IgD-negative memory B cell (primary cell): Measurements from ENCODE around the gene MCC. TPM values are rescaled to one million over a fixed set of nuclear protein-coding genes. Genes with fewer than 3 reads are reported as not detected.

ENCODE experiments used
- H3K27ac Mint-ChIP-seq, 3 donors: one replicate each; pipeline ENCODE4 v1.8.0; 2020 to 2022; ENCODE audit warnings: mild to moderate bottlenecking in 3 of 3, mixed read lengths in 3 of 3, moderate library complexity in 1 of 3
- H3K27me3 Mint-ChIP-seq: one replicate; pipeline ENCODE4 v1.8.0; 2021; ENCODE audit warnings: mixed read lengths
- H3K36me3 Mint-ChIP-seq: one replicate; pipeline ENCODE4 v1.8.0; 2020; ENCODE audit warnings: mild to moderate bottlenecking, mixed read lengths
- H3K4me1 Mint-ChIP-seq, 3 donors: one replicate each; pipeline ENCODE4 v1.8.0; 2020 to 2022; ENCODE audit warnings: mixed read lengths in 3 of 3, mild to moderate bottlenecking in 1 of 3
- H3K4me3 Mint-ChIP-seq, 4 donors: one replicate each; pipeline ENCODE4 v1.8.0; 2020 to 2022; ENCODE audit warnings: mild to moderate bottlenecking in 4 of 4, mixed read lengths in 4 of 4, moderate library complexity in 3 of 4
- H3K9me3 Mint-ChIP-seq, 3 donors: one replicate each; pipeline ENCODE4 v1.8.0; 2020 to 2021; ENCODE audit warnings: mixed read lengths in 3 of 3, mild to moderate bottlenecking in 1 of 3
- polyA plus RNA-seq: library from polyadenylated mRNA; unstranded; fragments of 300-500 nt; fragmentation: Illumina TruSeq; gene quantifications from one replicate; pipeline ENCODE4 v1.2.3, GENCODE V29; 2021

The MCC gene
- polyA plus RNA-seq, 1 donor from 2014 or later = 0.40 TPM

- Mint-ChIP-seq H3K36me3 (no peaks in the 10 kb centered on the region), H3K4me3 (no peak overlapping the region), H3K27ac (no peak overlapping the region), H3K4me1 (peaks cover 0 to 5% (median 0%) of the 10 kb centered on the region in 3 donors), H3K9me3 (peaks cover 0 to 2% (median 0%) of the 10 kb centered on the region in 3 donors), H3K27me3 (peaks cover 3% of the 10 kb centered on the region)
Measured at GRCh38 chr5:113317636-113318035, 170.6 kb downstream of the MCC start.

GRCh38 chr5:113311301-113311700 lies 177.0 kb downstream of the MCC start:
- H3K4me1 Mint-ChIP-seq = no peaks in the 10 kb centered on the region
- H3K36me3 Mint-ChIP-seq = no peaks in the 10 kb centered on the region
- H3K27ac Mint-ChIP-seq = no peak overlapping the region
- peaks cover 0 to 1% (median 0%) of the 10 kb centered on the region in 3 donors for H3K9me3 Mint-ChIP-seq
- H3K27me3 Mint-ChIP-seq = peaks cover 12% of the 10 kb centered on the region
- peak overlapping the region in 1 of 4 donors; percentile 26 for H3K4me3 Mint-ChIP-seq

GRCh38 chr5:113302120-113302519 lies 186.1 kb downstream of the MCC start:
- Mint-ChIP-seq H3K9me3 (peaks cover 0 to 1% (median 0%) of the 10 kb centered on the region in 3 donors), H3K4me3 (no peak overlapping the region), H3K36me3 (no peaks in the 10 kb centered on the region), H3K27ac (no peak overlapping the region), H3K4me1 (peaks cover 0 to 3% (median 2%) of the 10 kb centered on the region in 3 donors), H3K27me3 (peaks cover 22% of the 10 kb centered on the region)

GRCh38 chr5:113299591-113299990 lies 188.7 kb downstream of the MCC start:
- Mint-ChIP-seq H3K27me3 (peaks cover 35% of the 10 kb centered on the region), H3K27ac (no peak overlapping the region), H3K4me3 (no peak overlapping the region), H3K4me1 (peaks cover 6 to 7% (median 6%) of the 10 kb centered on the region in 3 donors), H3K36me3 (no peaks in the 10 kb centered on the region), H3K9me3 (no peaks in the 10 kb centered on the region)

GRCh38 chr5:113296676-113297075 lies 191.6 kb downstream of the MCC start:
- H3K9me3 Mint-ChIP-seq = no peaks in the 10 kb centered on the region
- H3K27ac Mint-ChIP-seq = no peak overlapping the region
- H3K36me3 Mint-ChIP-seq = no peaks in the 10 kb centered on the region
- peaks cover 6 to 16% (median 11%) of the 10 kb centered on the region in 3 donors for H3K4me1 Mint-ChIP-seq
- H3K27me3 Mint-ChIP-seq = peaks cover 40% of the 10 kb centered on the region
- peak overlapping the region in 1 of 4 donors; percentile 30 for H3K4me3 Mint-ChIP-seq

GRCh38 chr5:113295111-113295539 lies 193.1 kb downstream of the MCC start:
- peaks cover 6 to 16% (median 11%) of the 10 kb centered on the region in 3 donors for H3K4me1 Mint-ChIP-seq
- no peaks in the 10 kb centered on the region for H3K9me3 Mint-ChIP-seq
- no peaks in the 10 kb centered on the region for H3K36me3 Mint-ChIP-seq
- H3K27ac Mint-ChIP-seq = peak overlapping the region in 1 of 3 donors; percentile 21
- H3K4me3 Mint-ChIP-seq = peak overlapping the region; percentile 59 to 95 (median 92)
- peaks cover 38% of the 10 kb centered on the region for H3K27me3 Mint-ChIP-seq

GRCh38 chr5:113294311-113295110 lies 193.7 kb downstream of the MCC start:
- peaks cover 6 to 16% (median 11%) of the 10 kb centered on the region in 3 donors for H3K4me1 Mint-ChIP-seq
- no peaks in the 10 kb centered on the region for H3K9me3 Mint-ChIP-seq
- H3K36me3 Mint-ChIP-seq = no peaks in the 10 kb centered on the region
- peak overlapping the region in 1 of 3 donors; percentile 21 for H3K27ac Mint-ChIP-seq
- peak overlapping the region; percentile 59 to 95 (median 92) for H3K4me3 Mint-ChIP-seq
- peaks cover 38% of the 10 kb centered on the region for H3K27me3 Mint-ChIP-seq

GRCh38 chr5:113293975-113294310 lies 194.3 kb downstream of the MCC start:
- H3K9me3 Mint-ChIP-seq = no peaks in the 10 kb centered on the region
- peaks cover 6 to 16% (median 11%) of the 10 kb centered on the region in 3 donors for H3K4me1 Mint-ChIP-seq
- H3K4me3 Mint-ChIP-seq = peak overlapping the region; percentile 59 to 95 (median 90)
- H3K27me3 Mint-ChIP-seq = peaks cover 39% of the 10 kb centered on the region
- no peaks in the 10 kb centered on the region for H3K36me3 Mint-ChIP-seq
- H3K27ac Mint-ChIP-seq = no peak overlapping the region

GRCh38 chr5:113293068-113293974 lies 194.9 kb downstream of the MCC start:
- Mint-ChIP-seq H3K9me3 (no peaks in the 10 kb centered on the region), H3K27ac (no peak overlapping the region), H3K4me1 (peaks cover 6 to 16% (median 11%) of the 10 kb centered on the region in 3 donors), H3K27me3 (peaks cover 36% of the 10 kb centered on the region), H3K4me3 (peak overlapping the region; percentile 59 to 95 (median 90)), H3K36me3 (no peaks in the 10 kb centered on the region)

GRCh38 chr5:113292462-113292861 lies 195.8 kb downstream of the MCC start:
- H3K36me3 Mint-ChIP-seq = no peaks in the 10 kb centered on the region
- no peaks in the 10 kb centered on the region for H3K9me3 Mint-ChIP-seq
- peak overlapping the region in 3 of 4 donors; percentile 2 to 95 (median 59) for H3K4me3 Mint-ChIP-seq
- no peak overlapping the region for H3K27ac Mint-ChIP-seq
- peaks cover 8 to 16% (median 11%) of the 10 kb centered on the region in 3 donors for H3K4me1 Mint-ChIP-seq
- peaks cover 37% of the 10 kb centered on the region for H3K27me3 Mint-ChIP-seq

- Mint-ChIP-seq H3K4me3 (no peak overlapping the region), H3K27ac (no peak overlapping the region), H3K9me3 (no peaks in the 10 kb centered on the region), H3K36me3 (no peaks in the 10 kb centered on the region), H3K4me1 (peaks cover 0 to 4% (median 0%) of the 10 kb centered on the region in 3 donors), H3K27me3 (peaks cover 10% of the 10 kb centered on the region)
Measured at GRCh38 chr5:113283558-113283957, 204.7 kb downstream of the MCC start.

- peaks cover 7% of the 10 kb centered on the region for H3K27me3 Mint-ChIP-seq
- H3K4me3 Mint-ChIP-seq = no peak overlapping the region
- H3K36me3 Mint-ChIP-seq = peaks cover 2% of the 10 kb centered on the region
- H3K27ac Mint-ChIP-seq = no peak overlapping the region
- H3K4me1 Mint-ChIP-seq = peaks cover 0 to 2% (median 0%) of the 10 kb centered on the region in 3 donors
- no peaks in the 10 kb centered on the region for H3K9me3 Mint-ChIP-seq
Measured at GRCh38 chr5:113282472-113282871, 205.8 kb downstream of the MCC start.

- Mint-ChIP-seq H3K27me3 (peaks cover under 1% of the 10 kb centered on the region), H3K27ac (no peak overlapping the region), H3K36me3 (peaks cover 2% of the 10 kb centered on the region), H3K4me3 (no peak overlapping the region), H3K9me3 (no peaks in the 10 kb centered on the region), H3K4me1 (peaks cover 0 to 2% (median 0%) of the 10 kb centered on the region in 3 donors)
Measured at GRCh38 chr5:113281194-113281593, 207.1 kb downstream of the MCC start.

GRCh38 chr5:113280541-113280940 lies 207.7 kb downstream of the MCC start:
- Mint-ChIP-seq H3K27me3 (no peaks in the 10 kb centered on the region), H3K9me3 (no peaks in the 10 kb centered on the region), H3K4me1 (peaks cover 0 to 2% (median 0%) of the 10 kb centered on the region in 3 donors), H3K27ac (no peak overlapping the region), H3K4me3 (no peak overlapping the region), H3K36me3 (peaks cover 2% of the 10 kb centered on the region)

GRCh38 chr5:113278976-113279375 lies 209.3 kb downstream of the MCC start:
- peaks cover 2% of the 10 kb centered on the region for H3K36me3 Mint-ChIP-seq
- H3K27ac Mint-ChIP-seq = no peak overlapping the region
- H3K4me3 Mint-ChIP-seq = no peak overlapping the region
- H3K27me3 Mint-ChIP-seq = no peaks in the 10 kb centered on the region
- H3K9me3 Mint-ChIP-seq = no peaks in the 10 kb centered on the region
- H3K4me1 Mint-ChIP-seq = peaks cover 0 to 2% (median 0%) of the 10 kb centered on the region in 3 donors
